Measurements from ENCODE around the gene SCRN2.
A peak's percentile ranks its signal among the peaks of the same experiment; 100 is the strongest.

SCRN2 gene

GRCh38 chr17:47823519-47823918 lies 17.6 kb downstream of the SCRN2 start:
- in situ Hi-C loops (cut with HindIII; ENCODE audit: low pct_ligation_motif_present, low sequenced_read_pairs) = no loop called here
- H3K27me3 ChIP-seq (replicated peaks) = no peaks in the 10 kb centered on the region
- H3K4me3 ChIP-seq (ENCODE audit: low read depth, low read length) = no peak overlapping the region
- no peak for TF ChIP-seq CTCF (IDR thresholded peaks at IDR 0.05; ENCODE audit: low read depth, low read length, missing control alignments)
- no peak overlapping the region for H3K27ac ChIP-seq
- H3K36me3 ChIP-seq (replicated peaks) = peaks cover 46% of the 10 kb centered on the region
- DNase-seq = no peak

GRCh38 chr17:47822785-47823184 lies 18.3 kb downstream of the SCRN2 start:
- in situ Hi-C loops (cut with HindIII; ENCODE audit: low pct_ligation_motif_present, low sequenced_read_pairs) = no loop called here
- no peak overlapping the region for H3K4me3 ChIP-seq (ENCODE audit: low read depth, low read length)
- TF ChIP-seq CTCF (IDR thresholded peaks at IDR 0.05; ENCODE audit: low read depth, low read length, missing control alignments) = no peak
- no peaks in the 10 kb centered on the region for H3K27me3 ChIP-seq (replicated peaks)
- H3K36me3 ChIP-seq (replicated peaks) = peaks cover 39% of the 10 kb centered on the region
- no peak for DNase-seq
- H3K27ac ChIP-seq = no peak overlapping the region

GRCh38 chr17:47821424-47822391 lies 19.4 kb downstream of the SCRN2 start, which contains the start of gene OSBPL7:
Gene OSBPL7, minus strand, starts transcription at chr17:47821794. Its CDS starts 1,516 bp downstream, at chr17:47820278.
- no peak within 1 kb of the TSS for H3K27ac ChIP-seq
- TF ChIP-seq CTCF (IDR thresholded peaks at IDR 0.05; ENCODE audit: low read depth, low read length, missing control alignments) = no peak
- peak within 1 kb of the TSS; percentile 82 for H3K4me3 ChIP-seq (ENCODE audit: low read depth, low read length)
- DNase-seq = peak; percentile 81
- in situ Hi-C loops (cut with HindIII; ENCODE audit: low pct_ligation_motif_present, low sequenced_read_pairs) = no loop called here
- H3K36me3 ChIP-seq (replicated peaks) = peaks cover 33% of the 10 kb centered on the region
- H3K27me3 ChIP-seq (replicated peaks) = no peaks in the 10 kb centered on the region

GRCh38 chr17:47821031-47821423 lies 20.0 kb downstream of the SCRN2 start:
- DNase-seq = no peak
- no peak overlapping the region for H3K27ac ChIP-seq
- no peaks in the 10 kb centered on the region for H3K27me3 ChIP-seq (replicated peaks)
- no peak for TF ChIP-seq CTCF (IDR thresholded peaks at IDR 0.05; ENCODE audit: low read depth, low read length, missing control alignments)
- peak overlapping the region; percentile 82 for H3K4me3 ChIP-seq (ENCODE audit: low read depth, low read length)
- H3K36me3 ChIP-seq (replicated peaks) = peaks cover 31% of the 10 kb centered on the region
- in situ Hi-C loops (cut with HindIII; ENCODE audit: low pct_ligation_motif_present, low sequenced_read_pairs) = no loop called here

- Histone ChIP-seq H3K36me3 (replicated peaks) (peaks cover 32% of the 10 kb centered on the region), H3K27me3 (replicated peaks) (no peaks in the 10 kb centered on the region), H3K27ac (no peak overlapping the region), H3K4me3 (ENCODE audit: low read depth, low read length) (no peak overlapping the region)
- DNase-seq = no peak
- no peak for TF ChIP-seq CTCF (IDR thresholded peaks at IDR 0.05; ENCODE audit: low read depth, low read length, missing control alignments)
- in situ Hi-C loops (cut with HindIII; ENCODE audit: low pct_ligation_motif_present, low sequenced_read_pairs) = no loop called here
Observed at GRCh38 chr17:47820033-47820789, 20.9 kb downstream of the SCRN2 start.

All from brain microvascular endothelial cell (primary cell).